CD4-positive, alpha-beta T cell (primary cell): Measurements from ENCODE around the gene LGI4. TPM values are rescaled to one million over a fixed set of nuclear protein-coding genes. Genes with fewer than 3 reads are reported as not detected.

Experiments used
- ATAC-seq: fragments of 200-7000 bp; cut with Tn5 transposase; one replicate; pipeline ENCODE4 v1.10.0; 2022; ENCODE audit warnings: mild to moderate bottlenecking; ENCODE audit not compliant: poor library complexity
- CTCF ChIA-PET: fragments of 350-600 bp; sonication (Branson Sonifier 250); formaldehyde crosslinking; loops from one replicate; lab custom pipeline; 2021; ENCODE audit warnings: antibody characterized with exemption, inconsistent platforms; lab: Charles Lee
- POLR2A ChIA-PET: fragments of 350-600 bp; sonication (Branson Sonifier 250); formaldehyde crosslinking; loops from one replicate; lab custom pipeline; 2021; ENCODE audit warnings: antibody characterized with exemption, inconsistent platforms; lab: Charles Lee
- DNase-seq, 14 experiments: peaks; one replicate each; pipeline ENCODE4 v3.0.0-alpha.2; 2013 to 2020; ENCODE audit warnings: mixed read lengths in 2 of 14
- H3K27ac ChIP-seq, 2 donors: one replicate each; pipeline versions ENCODE4 v1.5.1 to v1.7.0; 2013; ENCODE audit warnings: low read length in 2 of 2, low read depth in 1 of 2, mild to moderate bottlenecking in 1 of 2
- H3K27me3 ChIP-seq, 2 experiments: 1 replicate in 1 of 2; 2 replicates in 1 of 2; pipeline versions ENCODE4 v1.6.1 to v1.7.0; 2013; ENCODE audit warnings: low read length in 2 of 2, control low read depth in 1 of 2, mild to moderate bottlenecking in 1 of 2, moderate library complexity in 1 of 2; ENCODE audit not compliant: insufficient read depth in 2 of 2, control insufficient read depth in 1 of 2
- H3K36me3 ChIP-seq: one replicate; pipeline ENCODE4 v1.6.1; 2013; ENCODE audit warnings: low read length, control low read depth; ENCODE audit not compliant: insufficient read depth
- H3K4me1 ChIP-seq: one replicate; pipeline ENCODE4 v1.6.1; 2013; ENCODE audit warnings: low read length, control low read depth; ENCODE audit not compliant: insufficient read depth
- H3K4me3 ChIP-seq: one replicate; pipeline ENCODE4 v1.5.1; 2013; ENCODE audit warnings: mild to moderate bottlenecking, low read length, moderate library complexity
- H3K9me3 ChIP-seq, 2 experiments: 1 replicate in 1 of 2; 2 replicates in 1 of 2; pipeline versions ENCODE4 v1.6.1 to v1.7.0; 2013; ENCODE audit warnings: low read length in 2 of 2, mild to moderate bottlenecking in 2 of 2, control low read depth in 1 of 2, moderate library complexity in 1 of 2; ENCODE audit not compliant: control insufficient read depth in 1 of 2, insufficient read depth in 1 of 2
- H3K27ac Mint-ChIP-seq: one replicate; pipeline ENCODE4 v1.8.0; 2020; ENCODE audit warnings: mixed read lengths
- H3K27me3 Mint-ChIP-seq: one replicate; pipeline ENCODE4 v1.8.0; 2021; ENCODE audit warnings: mixed read lengths
- H3K36me3 Mint-ChIP-seq: one replicate; pipeline ENCODE4 v1.8.0; 2021; ENCODE audit warnings: low read depth, mixed read lengths
- H3K4me1 Mint-ChIP-seq: one replicate; pipeline ENCODE4 v1.8.0; 2021; ENCODE audit warnings: low read depth, mixed read lengths
- H3K4me3 Mint-ChIP-seq: one replicate; pipeline ENCODE4 v1.8.0; 2020; ENCODE audit warnings: mild to moderate bottlenecking, mixed read lengths
- H3K9me3 Mint-ChIP-seq: one replicate; pipeline ENCODE4 v1.8.0; 2020; ENCODE audit warnings: mixed read lengths
- intact Hi-C, 2 experiments: fragments of 100-400 bp; cut with DNase I in 1 of 2; cut with micrococcal nuclease in 1 of 2; formaldehyde crosslinking; loops; one replicate each; pipeline versions ENCODE4 v1.15.1 to v1.9.0; 2023 to 2025; cut with DNase I, micrococcal nuclease
- total RNA-seq, 174 experiments: library from RNA in 2 of 174; stranded (reverse) in 2 of 174; gene quantifications; one replicate each; pipeline ENCODE4 v1.2.3 and lab custom pipeline; 2021 to 2026
- TF ChIP-seq, protein P1 (sequence below): fragments of 200-600 bp; IDR thresholded peaks from one replicate; pipeline ENCODE4 v1.8.0; 2022; ENCODE audit warnings: antibody characterized with exemption, mild to moderate bottlenecking

Gene LGI4
- total RNA-seq, 2 experiments from 2014 or later, result 0.69 to 0.70 TPM

DNA sequence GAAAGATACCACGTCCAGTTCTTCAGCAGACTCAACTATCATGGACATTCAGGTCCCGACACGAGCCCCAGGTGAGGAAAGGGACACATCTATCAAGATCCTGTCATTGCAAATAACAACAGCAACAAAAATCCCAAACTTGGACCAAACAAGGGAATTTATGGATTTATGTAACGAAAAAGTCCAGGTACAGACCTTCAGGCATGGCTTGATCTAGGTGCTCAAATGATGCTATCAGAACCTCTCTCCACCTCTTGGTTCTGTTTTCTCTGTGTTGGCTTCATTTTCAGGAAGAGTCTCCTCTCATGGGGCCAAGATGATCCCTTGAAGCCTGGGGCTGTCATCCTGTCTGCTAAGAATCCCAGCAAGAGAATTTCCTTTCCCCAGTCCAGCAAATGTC, 22.6 kb upstream of the LGI4 start:
- TF ChIP-seq, protein P1, sequence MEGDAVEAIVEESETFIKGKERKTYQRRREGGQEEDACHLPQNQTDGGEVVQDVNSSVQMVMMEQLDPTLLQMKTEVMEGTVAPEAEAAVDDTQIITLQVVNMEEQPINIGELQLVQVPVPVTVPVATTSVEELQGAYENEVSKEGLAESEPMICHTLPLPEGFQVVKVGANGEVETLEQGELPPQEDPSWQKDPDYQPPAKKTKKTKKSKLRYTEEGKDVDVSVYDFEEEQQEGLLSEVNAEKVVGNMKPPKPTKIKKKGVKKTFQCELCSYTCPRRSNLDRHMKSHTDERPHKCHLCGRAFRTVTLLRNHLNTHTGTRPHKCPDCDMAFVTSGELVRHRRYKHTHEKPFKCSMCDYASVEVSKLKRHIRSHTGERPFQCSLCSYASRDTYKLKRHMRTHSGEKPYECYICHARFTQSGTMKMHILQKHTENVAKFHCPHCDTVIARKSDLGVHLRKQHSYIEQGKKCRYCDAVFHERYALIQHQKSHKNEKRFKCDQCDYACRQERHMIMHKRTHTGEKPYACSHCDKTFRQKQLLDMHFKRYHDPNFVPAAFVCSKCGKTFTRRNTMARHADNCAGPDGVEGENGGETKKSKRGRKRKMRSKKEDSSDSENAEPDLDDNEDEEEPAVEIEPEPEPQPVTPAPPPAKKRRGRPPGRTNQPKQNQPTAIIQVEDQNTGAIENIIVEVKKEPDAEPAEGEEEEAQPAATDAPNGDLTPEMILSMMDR, result no peak
- H3K36me3 ChIP-seq, result peaks cover 63% of the 10 kb centered on the region
- H3K4me1 ChIP-seq, result peaks cover 66% of the 10 kb centered on the region
- no peak overlapping the region for H3K4me3 ChIP-seq
- Mint-ChIP-seq H3K4me1 (peaks cover 76% of the 10 kb centered on the region), H3K4me3 (peak overlapping the region; percentile 98), H3K9me3 (peaks cover 4% of the 10 kb centered on the region), H3K36me3 (peaks cover 86% of the 10 kb centered on the region), H3K27me3 (no peaks in the 10 kb centered on the region), H3K27ac (peak overlapping the region; percentile 98)
- no peaks in the 10 kb centered on the region for H3K9me3 ChIP-seq
- no peak overlapping the region for H3K27ac ChIP-seq
- POLR2A ChIA-PET, result no interaction called here
- CTCF ChIA-PET, result interaction anchor here (1.0 kb wide), 1 partner anchor 23 kb away, joined by 3 read pairs; the partner anchor contains the start of gene LGI4
- ATAC-seq (no peak), DNase-seq (no peak)
- H3K27me3 ChIP-seq, result no peaks in the 10 kb centered on the region
- intact Hi-C loops, result no loop called here

DNA sequence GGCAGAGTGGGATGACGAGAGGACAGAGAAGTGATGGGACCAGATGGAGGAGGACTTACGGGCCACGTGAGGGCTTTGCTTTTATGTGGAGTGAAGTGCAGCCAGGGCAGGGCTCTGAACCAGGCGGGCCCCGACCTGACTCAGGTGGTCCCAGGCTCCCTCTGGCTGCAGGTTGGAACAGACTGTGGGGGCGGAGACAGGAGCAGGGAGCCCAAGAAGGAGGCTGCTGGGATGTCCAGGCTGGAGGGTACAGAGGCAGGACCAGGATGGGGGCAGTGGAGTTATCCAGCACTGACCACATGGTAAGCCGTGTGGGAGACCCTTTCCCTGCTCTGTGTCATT, 21.8 kb upstream of the LGI4 start:
- Mint-ChIP-seq H3K36me3 (peaks cover 78% of the 10 kb centered on the region), H3K27ac (peak overlapping the region; percentile 98), H3K9me3 (no peaks in the 10 kb centered on the region), H3K4me1 (peaks cover 75% of the 10 kb centered on the region), H3K4me3 (peak overlapping the region; percentile 98), H3K27me3 (no peaks in the 10 kb centered on the region)
- DNase-seq (no peak), ATAC-seq (no peak)
- H3K36me3 ChIP-seq, result peaks cover 55% of the 10 kb centered on the region
- H3K27me3 ChIP-seq, result no peaks in the 10 kb centered on the region
- TF ChIP-seq, protein P1, result no peak
- ChIA-PET CTCF (interaction anchor here (1.0 kb wide), 1 partner anchor 22 kb away, joined by 3 read pairs; the partner anchor contains the start of gene LGI4), POLR2A (interaction anchor here (0.8 to 1.3 kb wide), 3 partner anchors 12 to 56 kb away, joined by 3 to 6 read pairs (median 3); no protein-coding TSS in a partner anchor)
- peaks cover 61% of the 10 kb centered on the region for H3K4me1 ChIP-seq
- no peaks in the 10 kb centered on the region for H3K9me3 ChIP-seq
- H3K27ac ChIP-seq, result peak overlapping the region; percentile 80 to 89
- H3K4me3 ChIP-seq, result peak overlapping the region; percentile 99
- intact Hi-C loops, result no loop called here

DNA sequence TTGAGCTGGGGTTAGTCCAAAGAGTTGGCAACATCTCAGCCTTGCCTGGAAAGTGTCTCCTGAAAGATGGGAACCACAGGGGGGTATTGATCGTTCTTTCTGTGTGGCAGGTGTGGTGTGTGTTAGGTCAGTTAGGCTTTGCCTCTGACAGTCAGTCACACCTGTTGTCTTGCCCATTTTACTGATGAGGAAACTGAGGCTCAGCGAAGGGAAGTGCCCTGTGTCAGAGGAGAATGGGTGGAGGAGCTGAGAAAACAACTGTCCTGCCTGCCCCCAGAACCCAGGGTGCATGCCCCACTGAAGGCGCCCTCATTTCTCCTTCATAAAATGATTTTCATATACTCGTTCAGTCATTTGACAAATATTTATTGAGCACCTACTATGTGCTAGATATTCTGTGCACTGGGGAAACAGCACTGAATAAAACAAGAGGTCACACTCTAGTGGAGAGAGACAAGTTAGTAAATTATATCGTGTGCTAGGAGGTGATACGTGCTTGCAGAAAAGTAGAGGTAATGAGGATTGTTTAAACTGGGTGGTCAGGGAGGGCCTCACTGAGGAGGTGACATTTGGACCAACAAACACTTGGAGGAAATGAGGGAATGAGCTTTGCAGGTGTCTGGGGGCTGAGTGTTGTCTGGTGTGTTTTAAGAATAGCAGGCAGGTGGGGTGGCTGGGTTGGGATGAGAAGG, 21.3 kb upstream of the LGI4 start:
- peaks cover 73% of the 10 kb centered on the region for H3K36me3 Mint-ChIP-seq
- H3K9me3 Mint-ChIP-seq, result no peaks in the 10 kb centered on the region
- CTCF ChIA-PET, result no interaction called here
- H3K27me3 ChIP-seq, result no peaks in the 10 kb centered on the region
- peaks cover 70% of the 10 kb centered on the region for H3K4me1 Mint-ChIP-seq
- H3K4me3 Mint-ChIP-seq, result peak overlapping the region; percentile 98
- H3K27ac ChIP-seq, result peak overlapping the region; percentile 80 to 89
- peaks cover 50% of the 10 kb centered on the region for H3K36me3 ChIP-seq
- peak overlapping the region; percentile 99 for H3K4me3 ChIP-seq
- H3K4me1 ChIP-seq, result peaks cover 58% of the 10 kb centered on the region
- no peaks in the 10 kb centered on the region for H3K27me3 Mint-ChIP-seq
- ATAC-seq, result no peak
- no peaks in the 10 kb centered on the region for H3K9me3 ChIP-seq
- TF ChIP-seq, protein P1, result no peak
- intact Hi-C loops, result loop anchor here (2.0 kb wide), 3 partner anchors 15 to 61 kb away; no protein-coding TSS in a partner anchor
- no peak for DNase-seq
- POLR2A ChIA-PET, result interaction anchor here (0.8 to 1.3 kb wide), 3 partner anchors 13 to 56 kb away, joined by 3 to 6 read pairs (median 3); no protein-coding TSS in a partner anchor
- H3K27ac Mint-ChIP-seq, result peak overlapping the region; percentile 98
